ENCODE results near the gene NSDHL. TPM values are rescaled to one million over a fixed set of nuclear protein-coding genes. Genes with fewer than 3 reads are reported as not detected.
"Not testable (repeated sequence)": the region's sequence is repeated elsewhere in the genome, so short reads cannot be mapped to it uniquely, and the experiment has no call there.

The NSDHL gene
- total RNA-seq, 2 donors from 2014 or later = 14.1 to 28.1 TPM

- Histone ChIP-seq H3K27ac (no peak overlapping the region), H3K27me3 (no peaks in the 10 kb centered on the region), H3K36me3 (no peaks in the 10 kb centered on the region), H3K4me1 (no peaks in the 10 kb centered on the region), H3K9me3 (no peaks in the 10 kb centered on the region), H3K4me3 (no peak overlapping the region)
- DNase-seq (ENCODE audit: low spot score) = no peak
- TF ChIP-seq CTCF (IDR thresholded peaks at IDR 0.05) = no peak
Measured at GRCh38 chrX:152905081-152905420, 74.2 kb downstream of the NSDHL start.

GRCh38 chrX:152907084-152907651, 76.3 kb downstream of the NSDHL start:
- DNase-seq (ENCODE audit: low spot score) = no peak

DNA sequence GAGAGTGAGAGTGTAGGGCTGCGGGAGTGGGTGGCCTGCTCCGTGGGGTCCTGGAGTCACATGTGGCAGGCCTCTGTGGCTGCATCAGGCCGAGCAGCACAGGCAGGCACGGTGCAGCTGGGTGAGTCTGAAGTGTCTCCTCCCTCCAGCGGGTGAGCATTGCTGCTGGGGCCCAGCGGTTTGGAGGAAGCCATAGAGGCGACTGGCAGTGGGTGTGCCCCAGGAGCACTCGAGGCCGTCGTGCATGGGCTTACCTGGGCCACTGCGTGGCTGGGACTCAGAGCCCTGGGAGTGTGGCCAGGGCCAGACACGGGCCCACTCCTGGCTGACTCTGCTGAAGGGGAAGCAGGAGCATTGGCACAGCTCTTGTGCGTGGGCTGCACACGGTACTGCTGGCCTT, 77.6 kb downstream of the NSDHL start:
- DNase-seq (ENCODE audit: low spot score) = no peak

More at GRCh38 chrX:152907084-152907651, 76.3 kb downstream of the NSDHL start:
- H3K4me3 ChIP-seq = no peak overlapping the region
- no peaks in the 10 kb centered on the region for H3K9me3 ChIP-seq
- no peaks in the 10 kb centered on the region for H3K36me3 ChIP-seq
- TF ChIP-seq CTCF (IDR thresholded peaks at IDR 0.05) = no peak
- no peak overlapping the region for H3K27ac ChIP-seq
- no peaks in the 10 kb centered on the region for H3K27me3 ChIP-seq
- no peaks in the 10 kb centered on the region for H3K4me1 ChIP-seq

DNA sequence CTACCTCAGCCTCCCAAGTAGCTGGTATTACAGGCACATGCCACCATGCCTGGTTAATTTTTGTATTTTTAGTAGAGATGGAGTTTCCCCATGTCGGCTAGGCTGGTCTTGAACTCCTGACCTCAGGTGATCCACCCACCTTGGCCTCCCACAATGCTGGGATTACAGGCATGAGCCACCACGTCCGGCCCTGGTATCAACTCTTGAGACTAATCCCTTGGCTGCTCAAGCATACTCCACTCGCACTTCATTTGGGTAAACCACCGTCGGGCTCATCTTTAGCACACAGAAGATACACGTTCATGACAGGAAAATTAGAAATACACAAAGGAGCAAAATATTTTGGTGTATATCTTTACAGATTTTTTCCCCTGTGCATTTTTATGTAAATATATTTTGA, 79.2 kb downstream of the NSDHL start:
- not testable (repeated sequence) for H3K27ac ChIP-seq; H3K36me3 ChIP-seq; H3K4me1 ChIP-seq; H3K4me3 ChIP-seq; H3K9me3 ChIP-seq; DNase-seq (ENCODE audit: low spot score); H3K27me3 ChIP-seq

More for the DNA sequence above, 77.6 kb downstream of the NSDHL start:
- Histone ChIP-seq H3K27me3 (no peaks in the 10 kb centered on the region), H3K36me3 (no peaks in the 10 kb centered on the region), H3K9me3 (no peaks in the 10 kb centered on the region), H3K4me3 (no peak overlapping the region), H3K4me1 (no peaks in the 10 kb centered on the region), H3K27ac (no peak overlapping the region)
- no peak for TF ChIP-seq CTCF (IDR thresholded peaks at IDR 0.05)

DNA sequence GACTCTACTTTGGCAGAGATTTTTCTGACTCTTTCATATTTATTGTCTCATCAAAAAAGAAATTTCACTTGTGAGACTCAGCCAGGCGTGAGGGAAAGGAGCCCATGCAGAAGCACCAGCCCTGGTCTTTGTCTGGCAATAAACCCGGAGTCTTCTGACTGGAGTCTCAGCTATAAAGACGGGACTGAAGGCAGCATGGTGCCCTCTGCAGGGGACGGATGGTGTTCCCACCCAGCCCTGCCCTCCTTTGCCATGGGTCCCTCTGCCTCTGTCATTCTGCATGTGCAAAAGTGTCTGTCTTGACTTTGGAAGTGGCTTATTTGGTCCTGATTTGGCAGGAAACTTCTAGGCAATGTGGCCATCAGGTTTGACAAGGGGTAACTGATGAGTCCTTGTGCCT, 81.2 kb downstream of the NSDHL start:
- Histone ChIP-seq H3K9me3 (no peaks in the 10 kb centered on the region), H3K27me3 (no peaks in the 10 kb centered on the region), H3K27ac (no peak overlapping the region), H3K4me1 (no peaks in the 10 kb centered on the region), H3K36me3 (no peaks in the 10 kb centered on the region), H3K4me3 (no peak overlapping the region)
- no peak for DNase-seq (ENCODE audit: low spot score)
- TF ChIP-seq CTCF (IDR thresholded peaks at IDR 0.05) = no peak

DNA sequence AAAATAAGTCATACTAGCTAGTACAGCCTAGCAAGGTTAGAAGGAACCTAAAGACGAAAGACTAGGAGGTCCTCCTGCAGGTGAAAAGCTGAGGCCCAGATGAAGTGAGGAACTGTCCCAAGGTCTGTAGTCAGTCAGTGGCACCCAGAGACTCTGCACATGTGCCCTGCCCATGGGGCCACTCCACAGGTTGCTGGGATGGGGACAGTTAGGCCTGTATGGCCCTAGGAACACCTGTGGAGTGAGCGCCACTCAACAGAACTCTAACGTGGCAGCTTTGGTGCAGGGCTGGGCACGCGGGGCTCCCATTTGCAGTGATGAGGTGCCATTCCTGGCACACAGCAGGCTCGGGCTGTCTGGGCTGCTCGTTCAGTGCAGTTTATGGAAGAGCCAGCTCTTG, 81.8 kb downstream of the NSDHL start:
- Histone ChIP-seq H3K27me3 (no peaks in the 10 kb centered on the region), H3K36me3 (no peaks in the 10 kb centered on the region), H3K4me3 (no peak overlapping the region), H3K9me3 (no peaks in the 10 kb centered on the region), H3K4me1 (no peaks in the 10 kb centered on the region), H3K27ac (no peak overlapping the region)
- no peak for DNase-seq (ENCODE audit: low spot score)
- no peak for TF ChIP-seq CTCF (IDR thresholded peaks at IDR 0.05)
